HK-2 (cell line): Measurements from ENCODE around the gene CACNA1I.

Source experiments
- DNase-seq: peaks from one replicate; pipeline ENCODE4 v3.0.0-alpha.2; 2018; ENCODE audit not compliant: unreplicated experiment

The CACNA1I gene

DNA sequence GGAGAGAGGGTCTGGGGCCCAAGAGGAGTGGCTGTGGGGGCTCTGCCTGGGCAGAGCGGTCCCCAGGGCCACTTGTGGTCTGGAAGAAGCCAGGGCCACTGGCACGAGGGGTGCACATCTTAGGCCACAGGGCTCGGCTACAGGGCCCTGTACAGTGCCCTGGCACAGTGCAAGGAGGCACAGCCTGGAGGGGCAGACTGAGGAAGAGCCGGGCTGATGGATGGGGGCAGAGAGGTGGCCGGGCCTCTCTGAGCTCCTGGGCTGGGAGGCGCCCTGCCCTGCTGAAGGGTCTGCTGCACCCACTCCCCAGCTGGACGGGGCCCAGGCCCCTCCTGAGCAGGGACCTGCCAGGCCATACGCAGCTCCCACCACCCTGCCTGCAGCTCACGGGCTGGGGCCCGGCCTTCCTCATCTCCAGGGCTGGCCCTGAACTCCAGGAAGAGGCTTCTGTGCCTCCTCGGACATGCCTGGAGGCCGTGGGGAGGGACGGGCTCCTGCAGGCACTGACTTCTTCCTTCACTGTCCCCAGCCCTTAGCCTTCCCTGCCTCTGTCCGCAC is 123.5 kb downstream of the CACNA1I start:
- no peak for DNase-seq

DNA sequence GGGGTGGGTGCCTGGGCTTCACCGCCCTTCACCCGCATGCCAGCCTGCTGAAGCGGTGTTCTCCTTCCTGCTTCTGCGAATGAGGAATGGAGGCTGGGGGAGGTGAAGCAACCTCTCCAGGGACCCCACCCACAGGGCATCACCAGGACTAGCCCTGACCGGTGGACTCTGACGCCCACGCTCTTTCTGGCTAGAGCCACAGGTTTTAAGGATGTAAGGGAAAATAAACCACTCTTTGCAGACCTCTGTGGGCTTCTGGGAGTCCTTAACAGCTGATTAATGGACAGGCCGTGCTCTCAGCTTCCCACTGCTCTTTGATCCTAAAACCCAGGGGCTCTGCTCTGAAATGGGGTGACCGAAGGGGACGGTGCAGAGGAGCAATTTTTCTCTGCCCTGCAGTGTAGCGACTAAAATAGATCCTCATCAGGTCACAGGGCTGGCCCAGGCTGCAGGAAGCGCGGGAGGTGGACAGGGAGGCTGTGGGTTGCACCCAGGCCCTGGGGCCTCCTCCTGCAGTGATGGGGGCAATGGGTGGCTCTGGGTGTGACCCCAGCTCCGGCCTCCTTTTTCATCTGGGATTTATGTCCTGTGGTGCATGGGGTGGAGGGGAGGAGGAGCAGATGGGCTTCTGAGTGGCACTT is 127.4 kb downstream of the CACNA1I start:
- DNase-seq, result no peak

DNA sequence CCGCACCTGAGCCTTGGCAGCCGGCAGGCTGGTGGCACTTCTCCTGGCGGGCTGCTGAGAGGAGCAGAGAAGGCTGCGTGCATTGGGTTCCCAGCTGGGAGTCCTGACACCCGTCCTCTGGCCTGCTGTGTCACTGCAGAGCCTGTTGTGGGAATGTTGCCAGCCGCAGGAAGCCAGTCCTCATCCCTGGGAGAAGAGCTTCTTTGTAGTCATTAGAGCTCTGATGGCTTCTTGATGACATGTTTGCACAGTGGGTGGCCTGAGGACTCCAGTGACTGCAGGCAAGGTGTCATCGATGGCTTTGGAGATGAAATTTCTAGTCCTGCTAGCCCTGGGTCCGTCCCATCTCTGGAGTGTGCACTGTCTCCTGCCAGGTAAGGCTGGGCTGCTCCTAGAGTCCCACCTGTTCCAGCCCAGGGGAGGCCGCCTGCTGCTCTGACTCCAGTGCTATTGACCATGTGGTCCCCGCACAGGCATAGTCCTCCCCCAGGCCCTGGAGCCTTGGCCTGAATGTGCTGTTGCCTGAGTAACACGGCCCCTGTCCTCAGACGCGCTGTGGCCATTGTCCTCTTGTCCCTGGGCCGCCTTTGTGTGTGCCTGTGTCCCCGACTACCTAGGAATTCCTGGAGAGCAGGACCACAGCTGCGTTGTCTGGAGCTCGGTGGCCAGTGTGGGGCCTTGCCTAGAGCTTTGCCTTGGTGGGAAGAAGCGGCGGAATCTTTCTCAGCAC is 129.2 kb downstream of the CACNA1I start:
- no peak for DNase-seq

DNA sequence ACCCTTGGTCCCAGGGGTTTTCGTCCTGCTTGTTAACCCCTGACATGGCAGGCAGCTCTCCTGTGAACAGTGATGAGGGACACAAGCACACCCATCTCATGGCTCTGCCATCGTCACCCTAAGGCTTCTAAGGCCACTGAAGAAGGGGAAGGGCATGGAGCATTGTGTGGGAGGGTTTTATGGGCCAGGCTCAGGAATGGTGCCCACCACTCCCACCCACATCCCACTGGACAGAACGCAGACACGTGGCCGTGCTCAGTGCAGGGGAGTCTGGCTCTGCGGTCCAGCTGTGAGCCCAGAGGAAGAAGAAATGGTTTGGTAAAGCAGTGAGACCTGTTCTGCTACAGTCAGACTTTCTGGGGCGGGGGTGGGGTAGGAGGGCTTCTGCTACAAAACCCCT is 130.0 kb downstream of the CACNA1I start:
- DNase-seq, result no peak

GRCh38 chr22:39703091-39703490 is 132.5 kb downstream of the CACNA1I start:
- no peak for DNase-seq

GRCh38 chr22:39703928-39704639 is 133.5 kb downstream of the CACNA1I start:
- DNase-seq, result no peak

GRCh38 chr22:39705386-39705785 is 134.8 kb downstream of the CACNA1I start:
- no peak for DNase-seq

DNA sequence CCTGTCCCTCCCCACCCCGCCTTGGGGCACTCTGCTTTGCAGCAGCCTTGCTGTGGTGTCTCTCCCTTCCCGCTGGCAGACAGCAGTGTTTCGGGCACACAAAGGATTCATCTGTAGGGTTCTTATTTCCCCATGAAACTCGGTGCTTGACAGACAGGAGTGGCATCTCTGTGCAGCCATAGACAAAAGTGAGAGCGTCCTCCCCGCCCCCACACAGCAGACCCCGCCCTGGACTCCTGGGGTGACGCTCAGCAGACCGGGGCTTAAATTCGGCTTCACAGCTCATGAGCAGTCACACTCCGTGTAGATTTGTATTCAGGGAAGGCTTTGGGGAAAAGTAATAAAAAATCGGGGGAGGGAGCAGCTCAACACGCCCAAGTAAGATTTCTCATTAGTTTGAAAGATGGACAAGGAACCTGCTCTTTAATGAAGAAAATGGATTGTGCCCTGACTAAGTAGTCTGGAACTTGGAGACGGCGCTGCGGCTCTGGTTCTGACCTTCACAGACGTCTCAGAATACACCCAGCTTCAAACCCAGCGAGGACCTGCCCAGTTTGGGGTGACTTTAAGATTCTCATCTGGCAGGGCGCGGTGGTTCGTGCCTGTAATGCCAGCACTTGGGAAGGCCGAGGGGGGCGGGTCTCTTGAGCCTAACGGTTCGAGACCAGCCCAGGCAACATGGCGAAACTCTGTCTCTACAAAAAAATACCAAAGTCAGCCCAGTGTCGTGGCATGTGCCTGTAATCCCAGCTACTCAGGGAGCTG is 136.0 kb downstream of the CACNA1I start:
- DNase-seq, result no peak

DNA sequence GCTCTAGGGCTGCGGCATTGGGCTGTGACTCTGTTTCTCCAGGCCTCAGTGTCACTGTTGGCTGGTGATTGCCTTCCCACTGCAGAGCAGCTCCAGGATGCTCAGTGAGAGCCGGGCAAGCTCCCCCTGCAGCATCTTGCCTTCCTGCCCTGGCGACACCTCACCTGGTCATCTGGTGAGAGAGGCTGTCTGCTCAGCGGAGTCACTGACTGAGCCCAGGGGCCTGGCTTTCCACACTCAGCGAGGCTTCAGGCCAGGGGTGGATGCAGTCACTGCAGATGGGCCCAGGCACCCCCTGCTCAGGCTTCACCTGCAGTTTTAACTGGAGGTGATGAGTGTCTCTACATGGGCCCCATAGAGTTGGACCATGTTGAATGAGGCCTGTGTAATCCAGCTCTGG is 136.8 kb downstream of the CACNA1I start:
- DNase-seq, result no peak

GRCh38 chr22:39707816-39708215 is 137.3 kb downstream of the CACNA1I start:
- no peak for DNase-seq

DNA sequence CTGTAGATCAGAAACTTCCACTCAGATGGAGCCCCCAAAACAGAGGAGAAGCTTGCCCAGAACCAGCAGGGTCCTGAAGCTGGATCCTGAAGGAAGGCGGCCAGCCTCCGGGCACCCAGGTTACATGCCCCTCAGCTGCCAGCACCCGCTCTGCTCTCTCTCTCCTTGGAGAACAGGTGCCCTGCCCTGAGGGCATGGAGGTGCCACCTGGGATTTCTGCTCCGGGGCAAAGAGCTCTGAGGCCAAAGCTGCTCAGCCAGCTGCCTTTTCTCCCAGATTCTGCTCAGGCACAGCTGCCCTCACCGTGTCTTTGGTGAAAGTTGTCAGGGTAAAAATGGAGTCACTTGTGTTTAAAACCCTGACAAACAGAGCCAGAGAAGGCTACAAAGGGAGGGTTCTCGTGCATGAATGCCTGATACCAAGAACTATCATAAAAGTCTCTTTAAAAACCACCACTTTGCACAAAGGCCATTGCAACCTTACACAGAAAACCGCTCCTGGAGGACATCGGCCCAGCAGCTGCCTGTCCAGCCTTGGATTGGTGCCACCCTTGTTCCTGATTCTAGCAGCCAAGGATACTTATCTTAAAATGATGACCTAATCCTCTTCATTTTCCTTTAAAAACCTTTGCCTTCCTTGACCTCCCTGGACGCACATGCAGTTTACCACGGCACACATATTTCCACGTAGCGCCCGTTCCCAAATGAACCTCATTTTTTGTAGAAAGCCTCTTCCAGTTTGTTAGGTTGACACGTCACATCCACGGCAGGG is 140.0 kb downstream of the CACNA1I start:
- no peak for DNase-seq

GRCh38 chr22:39712081-39712480 is 141.5 kb downstream of the CACNA1I start:
- DNase-seq, result no peak

DNA sequence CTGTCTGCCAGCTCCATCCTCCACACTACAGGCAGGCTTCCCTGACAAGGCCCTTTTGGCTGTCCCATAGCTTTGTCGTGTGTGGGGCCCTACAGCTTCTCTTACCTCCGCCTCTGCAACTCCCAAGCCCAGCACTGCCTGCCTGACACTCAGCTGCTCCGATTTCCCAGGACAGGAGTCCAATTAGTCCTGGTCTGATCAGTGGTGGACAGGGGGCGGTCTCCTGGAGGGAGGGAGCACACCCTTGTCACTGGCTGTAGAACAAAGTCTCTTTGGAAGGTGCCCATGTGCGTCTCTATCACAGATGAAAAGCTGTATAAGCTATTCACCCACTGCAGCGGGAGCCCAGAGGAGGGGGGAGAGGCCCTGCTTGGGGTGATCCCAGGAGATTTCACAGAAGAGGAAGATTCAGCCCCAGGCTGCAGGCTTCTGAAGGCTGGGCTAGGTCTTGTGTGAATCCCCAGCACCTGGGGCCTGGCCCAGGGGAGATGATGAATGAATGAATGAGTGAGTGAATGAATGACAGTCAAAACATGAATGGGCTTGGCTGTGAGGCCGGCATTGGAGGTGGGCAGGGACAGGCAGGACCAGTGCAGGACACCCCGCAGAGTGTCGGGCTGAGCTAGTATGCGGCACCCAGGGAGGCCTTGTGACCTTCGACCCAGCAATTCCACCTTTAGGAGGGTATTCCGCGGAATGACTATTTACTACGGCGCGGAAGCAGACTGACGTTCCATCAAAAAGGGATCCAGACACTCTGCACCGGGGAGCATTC is 142.4 kb downstream of the CACNA1I start:
- no peak for DNase-seq

- no peak for DNase-seq
Measured at GRCh38 chr22:39713799-39714290, 143.3 kb downstream of the CACNA1I start.

DNA sequence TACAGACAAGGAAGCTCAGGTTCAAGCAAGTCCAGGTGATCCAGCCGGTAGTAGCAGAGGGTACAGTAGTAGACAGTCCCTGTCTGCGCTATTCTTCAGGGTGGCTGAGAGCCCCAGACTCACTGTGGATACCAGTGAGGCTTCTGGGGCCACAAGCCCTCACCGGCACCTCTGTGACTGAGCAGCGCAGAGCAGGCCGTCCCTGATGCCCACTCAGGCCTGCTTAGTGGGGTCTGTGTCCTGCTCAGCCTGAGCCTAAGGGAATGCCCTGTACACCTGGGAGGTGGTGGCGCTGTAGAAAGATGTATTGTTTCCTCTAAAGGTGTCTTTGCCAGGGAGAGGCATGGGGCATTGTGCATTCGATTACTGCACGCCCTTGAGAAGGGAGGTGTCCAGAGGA is 143.8 kb downstream of the CACNA1I start:
- DNase-seq, result no peak

- DNase-seq, result no peak
Measured at GRCh38 chr22:39715778-39716495, 145.4 kb downstream of the CACNA1I start.

- no peak for DNase-seq
Measured at GRCh38 chr22:39716534-39716933, 146.0 kb downstream of the CACNA1I start.

DNA sequence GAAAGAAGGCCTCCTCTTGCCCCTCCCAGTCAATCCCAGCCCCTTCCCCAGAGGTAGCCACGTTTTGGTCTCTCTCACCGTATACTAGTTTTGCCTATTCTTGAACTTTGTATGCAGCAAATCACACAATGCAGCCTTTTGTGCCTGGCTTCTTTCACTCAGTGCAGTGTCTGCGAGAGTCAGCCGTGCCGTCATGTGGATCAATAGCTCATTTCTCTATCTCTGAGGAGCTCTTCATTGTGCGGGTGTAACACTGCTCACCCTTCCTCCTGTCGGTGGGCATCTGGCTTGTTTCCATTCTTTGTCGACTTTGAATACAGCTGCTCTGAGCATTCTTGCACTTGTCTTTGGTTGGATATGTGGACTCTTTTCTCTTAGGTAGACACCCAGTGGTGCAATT is 146.5 kb downstream of the CACNA1I start:
- DNase-seq, result no peak

DNA sequence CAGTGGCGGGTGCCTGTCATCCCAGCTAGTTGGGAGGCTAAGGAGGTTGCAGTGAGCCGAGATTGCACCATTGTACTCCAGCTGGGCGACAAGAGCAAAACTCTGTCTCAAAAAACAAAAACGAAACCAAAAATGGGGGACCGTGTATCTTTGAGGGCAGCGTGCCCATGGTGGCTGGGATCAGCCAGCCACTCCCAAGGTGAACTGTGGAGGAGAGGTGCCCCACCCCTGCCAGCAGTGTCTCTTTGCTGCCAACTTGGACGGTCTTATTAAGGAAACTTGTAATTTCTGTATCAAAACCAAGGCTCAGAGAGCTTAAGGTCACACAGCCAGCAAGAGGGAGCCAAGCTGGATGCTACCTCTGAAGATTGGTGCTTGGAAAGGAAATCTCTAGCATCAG is 147.7 kb downstream of the CACNA1I start:
- DNase-seq, result no peak
